Measurements from ENCODE around the gene MAIP1. TPM values are rescaled to one million over a fixed set of nuclear protein-coding genes. Genes with fewer than 3 reads are reported as not detected.

Gene MAIP1
- total RNA-seq, 1 experiment from 2014 or later = 32.3 TPM

DNA sequence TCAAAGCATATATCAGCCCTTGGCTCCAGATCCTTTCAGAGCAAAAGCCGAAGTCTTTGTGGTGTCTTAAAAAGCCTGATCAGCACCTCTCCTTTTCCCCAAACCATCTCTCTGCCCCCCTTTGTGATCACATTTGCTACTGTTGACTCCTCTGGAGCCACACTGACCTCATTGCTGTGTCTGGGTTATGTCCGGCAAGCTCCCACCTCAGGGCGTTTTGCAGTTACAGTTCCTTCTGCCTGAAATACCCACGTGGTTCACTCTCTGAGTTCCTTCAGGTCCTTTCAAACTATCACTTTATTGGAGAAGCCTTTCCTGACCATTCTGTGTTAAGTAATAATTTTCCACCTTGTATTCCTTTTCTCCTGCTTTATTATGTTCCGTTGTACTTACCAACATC lies 32.5 kb upstream of the MAIP1 start:
- Histone ChIP-seq H2BK12ac (ENCODE audit: insufficient read length, low read depth, low read length) (no peak overlapping the region), H3K23me2 (ENCODE audit: insufficient read length, low read depth, low read length, poor library complexity, severe bottlenecking) (no peaks in the 10 kb centered on the region), H2BK15ac (ENCODE audit: low read depth, low read length) (no peak overlapping the region), H2BK120ac (ENCODE audit: low read depth, low read length, poor library complexity, severe bottlenecking) (no peak overlapping the region), H3K14ac (ENCODE audit: insufficient read depth, low read length) (no peak overlapping the region), H3K4ac (ENCODE audit: low read depth, low read length) (no peak overlapping the region), H4K91ac (ENCODE audit: insufficient read length, low read depth, low read length) (no peak overlapping the region), H3K79me1 (ENCODE audit: insufficient read depth, low read depth, low read length, poor library complexity, severe bottlenecking) (peaks cover 7% of the 10 kb centered on the region), H3K9ac (ENCODE audit: extremely low read depth, insufficient read length, low read length) (no peak overlapping the region), H3T11ph (ENCODE audit: low read length) (no peak overlapping the region), H3K56ac (ENCODE audit: insufficient read length, low read depth, low read length) (no peak overlapping the region), H4K5ac (ENCODE audit: insufficient read length, low read depth, low read length) (no peak overlapping the region), H2AFZ (ENCODE audit: low read length) (no peak overlapping the region), H3K23ac (ENCODE audit: insufficient read length, low read depth, low read length) (no peak overlapping the region), H3K9me3 (ENCODE audit: control insufficient read depth, low read depth, low read length) (no peaks in the 10 kb centered on the region), H3K27me3 (ENCODE audit: insufficient read depth, low read length) (no peaks in the 10 kb centered on the region), H3K4me1 (ENCODE audit: insufficient read depth, low read length) (no peaks in the 10 kb centered on the region), H3K27ac (ENCODE audit: insufficient read length, low read depth, low read length) (no peak overlapping the region), H4K20me1 (ENCODE audit: control insufficient read depth, insufficient read depth, insufficient read length) (no peaks in the 10 kb centered on the region), H4K8ac (replicated peaks; ENCODE audit: insufficient read length, low read depth, low read length) (no peak overlapping the region), H2BK20ac (ENCODE audit: low read depth, low read length, poor library complexity, severe bottlenecking) (no peak overlapping the region), H3K4me2 (ENCODE audit: insufficient read depth, insufficient read length, low read length) (no peak overlapping the region), H2BK5ac (ENCODE audit: insufficient read length, low read length) (no peak overlapping the region), H3K18ac (ENCODE audit: insufficient read length, low read depth, low read length) (no peak overlapping the region), H3K79me2 (ENCODE audit: insufficient read depth, low read length) (peaks cover 14% of the 10 kb centered on the region; the same call in 1 of the 2 replicates), H2AK5ac (ENCODE audit: insufficient read length, low read length) (no peak overlapping the region)
- peak overlapping the region in 2 of 3 experiments; percentile 73 to 88; a peak in 5 of 7 replicates for H3K27ac Mint-ChIP-seq
- no peak for DNase-seq
- H3K36me3 Mint-ChIP-seq (ENCODE audit: insufficient read depth in 1 of 3, low read depth in 3 of 3) = peaks cover 34 to 51% (median 46%) of the 10 kb centered on the region in 3 experiments
- peaks cover 3 to 5% of the 10 kb centered on the region in 2 experiments; a peak in 4 of 5 replicates for H3K9me3 Mint-ChIP-seq
- H3K4me1 Mint-ChIP-seq = peaks cover 26 to 32% of the 10 kb centered on the region in 2 experiments
- no peaks in the 10 kb centered on the region for H3K27me3 Mint-ChIP-seq (ENCODE audit: low read depth)
- TF ChIP-seq, protein P1, sequence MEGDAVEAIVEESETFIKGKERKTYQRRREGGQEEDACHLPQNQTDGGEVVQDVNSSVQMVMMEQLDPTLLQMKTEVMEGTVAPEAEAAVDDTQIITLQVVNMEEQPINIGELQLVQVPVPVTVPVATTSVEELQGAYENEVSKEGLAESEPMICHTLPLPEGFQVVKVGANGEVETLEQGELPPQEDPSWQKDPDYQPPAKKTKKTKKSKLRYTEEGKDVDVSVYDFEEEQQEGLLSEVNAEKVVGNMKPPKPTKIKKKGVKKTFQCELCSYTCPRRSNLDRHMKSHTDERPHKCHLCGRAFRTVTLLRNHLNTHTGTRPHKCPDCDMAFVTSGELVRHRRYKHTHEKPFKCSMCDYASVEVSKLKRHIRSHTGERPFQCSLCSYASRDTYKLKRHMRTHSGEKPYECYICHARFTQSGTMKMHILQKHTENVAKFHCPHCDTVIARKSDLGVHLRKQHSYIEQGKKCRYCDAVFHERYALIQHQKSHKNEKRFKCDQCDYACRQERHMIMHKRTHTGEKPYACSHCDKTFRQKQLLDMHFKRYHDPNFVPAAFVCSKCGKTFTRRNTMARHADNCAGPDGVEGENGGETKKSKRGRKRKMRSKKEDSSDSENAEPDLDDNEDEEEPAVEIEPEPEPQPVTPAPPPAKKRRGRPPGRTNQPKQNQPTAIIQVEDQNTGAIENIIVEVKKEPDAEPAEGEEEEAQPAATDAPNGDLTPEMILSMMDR (conservative IDR thresholded peaks at IDR 0.05) = no peak
- no CpG with 5 or more reads among the region's 5 CpGs for WGBS (ENCODE audit: extremely low coverage, insufficient read length, low lambda C conversion rate)
- no peak overlapping the region; a peak in 1 of 5 replicates for H3K4me3 Mint-ChIP-seq
